ENCODE results near the gene RPL26. TPM values are rescaled to one million over a fixed set of nuclear protein-coding genes. Genes with fewer than 3 reads are reported as not detected.

The RPL26 gene
- 1,554 and 3,672 TPM in 2 replicates for total RNA-seq

DNA sequence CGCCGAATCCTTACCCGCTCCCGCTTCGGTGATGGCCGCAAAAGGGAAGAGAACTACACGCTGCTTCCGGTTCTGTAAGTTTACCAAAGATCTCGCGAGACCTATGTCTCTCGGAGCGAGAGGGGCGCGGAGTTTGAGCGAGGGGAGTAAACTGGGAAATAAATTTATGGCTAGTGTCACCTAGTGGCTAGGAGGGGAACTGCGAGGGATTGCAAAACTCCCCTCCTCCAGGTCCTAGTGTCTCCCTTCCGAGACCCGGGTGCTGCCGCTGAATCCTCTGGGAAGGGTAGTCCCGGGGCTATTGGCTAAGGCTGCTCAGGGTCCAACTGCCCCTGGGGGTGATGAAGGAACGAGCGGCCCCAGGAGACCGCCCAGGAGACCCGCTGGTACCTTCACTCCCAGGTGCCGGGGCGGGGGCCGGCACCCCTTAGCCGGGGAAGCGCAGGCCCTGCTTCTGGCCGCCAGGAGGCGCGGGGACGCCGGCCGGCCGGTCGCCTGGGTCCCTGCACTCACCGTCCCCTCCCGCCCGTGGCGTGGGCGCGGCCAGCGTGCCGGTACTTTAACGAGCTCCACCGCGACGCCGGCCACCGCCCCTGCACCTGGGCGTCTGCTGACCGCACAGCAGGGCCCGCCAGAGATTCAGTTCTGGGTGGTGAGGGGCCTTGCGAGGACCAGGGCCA lies at the start of gene RPL26:
Gene RPL26 (minus strand): TSS at position 51 of the 680 bp plus-strand sequence. CDS start 883 bp downstream, outside the sequence.

GRCh38 chr17:8397636-8398035 lies 14.6 kb upstream of the RPL26 start, which contains the start of gene RNF222:
Gene RNF222 (minus strand): TSS chr17:8397827. CDS start chr17:8393461, 4,366 bp downstream.

DNA sequence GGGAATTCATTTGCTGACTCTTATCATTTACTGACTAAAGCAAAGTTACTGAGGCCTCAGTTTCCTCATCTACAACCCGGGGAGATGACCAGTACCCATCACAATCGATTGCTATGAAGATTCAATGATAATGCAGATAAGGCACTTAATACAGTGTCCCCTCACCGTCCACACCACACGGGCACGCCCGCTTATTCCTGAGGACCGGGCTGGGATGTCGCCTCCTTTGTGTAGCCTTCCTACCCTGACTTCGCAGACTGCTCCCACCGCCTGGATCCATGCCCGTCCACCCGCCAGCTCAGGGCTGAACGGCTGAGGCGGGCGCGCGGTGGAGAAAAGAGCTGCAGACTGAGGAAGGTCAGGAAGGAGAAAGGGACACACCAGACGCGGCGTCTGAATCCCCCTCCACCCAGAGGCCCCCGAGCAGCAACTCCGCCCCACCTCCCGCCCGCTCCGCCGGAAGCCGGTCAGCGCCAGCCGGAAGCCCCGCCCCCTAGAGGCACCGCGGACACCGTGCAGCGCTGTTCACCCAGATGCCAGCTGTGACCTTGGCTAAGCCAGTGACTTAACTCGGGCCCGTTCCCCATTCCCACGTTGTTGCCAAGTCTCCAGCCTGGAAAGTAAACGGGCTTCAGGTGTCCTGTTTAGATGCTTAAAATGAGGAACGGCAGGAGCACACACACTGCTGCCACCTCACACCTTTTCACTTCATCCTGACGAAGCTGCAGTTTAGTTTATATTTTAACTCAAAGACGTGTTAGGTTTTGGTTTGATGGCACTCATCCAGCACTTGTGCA lies 6.5 kb downstream of the RPL26 start, which contains the start of gene KRABD2:
Gene KRABD2 (minus strand): TSS at position 434 of the 797 bp plus-strand sequence.

DNA sequence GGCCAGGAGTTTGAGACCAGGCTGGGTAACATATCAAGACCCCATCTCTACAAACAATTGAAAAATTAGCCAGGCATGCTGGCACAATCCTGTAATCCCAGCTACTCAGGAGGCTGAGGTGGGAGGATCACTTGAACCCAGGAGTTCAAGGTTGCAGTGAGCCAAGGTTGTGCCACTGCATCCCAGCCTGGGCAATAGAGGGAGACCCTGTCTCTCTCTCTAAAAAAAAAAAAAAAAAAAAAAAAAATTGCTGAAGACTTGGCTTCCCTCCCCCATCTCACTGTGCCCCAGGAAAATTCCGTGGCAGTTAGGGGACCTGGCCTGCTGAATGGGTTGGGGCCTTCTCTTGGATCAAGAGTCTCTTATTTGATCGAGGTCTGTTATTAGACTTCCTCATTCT lies 43.5 kb downstream of the RPL26 start, which contains the start of gene ODF4:
Gene ODF4 (plus strand): TSS at position 301 of the 400 bp plus-strand sequence. CDS start 212 bp downstream, outside the sequence.

Small RNA genes within 50 kb of the gene (small RNA-seq; reads per million reads assigned to genes)
- not detected for gene RF00265 (ENCODE audit: low replicate concordance)

Other genes with a start within 250 kb of the RPL26 start
- 6.2 and 14.2 TPM in 2 replicates for gene PER1, start 230.8 kb downstream of the RPL26 start, total RNA-seq
- 5.0 TPM in 2 replicates for gene VAMP2, start 220.2 kb downstream of the RPL26 start, total RNA-seq
- gene TMEM107, start 206.8 kb downstream of the RPL26 start, total RNA-seq: 7.7 and 23.8 TPM in 2 replicates
- gene BORCS6, start 193.0 kb downstream of the RPL26 start, total RNA-seq: 7.6 and 11.6 TPM in 2 replicates
- 2.6 and 67.6 TPM in 2 replicates for gene AURKB, start 172.6 kb downstream of the RPL26 start, total RNA-seq
- 6.3 and 9.4 TPM in 2 replicates for gene CTC1, start 135.1 kb downstream of the RPL26 start, total RNA-seq
- gene PFAS, start 133.9 kb downstream of the RPL26 start, total RNA-seq: 16.4 and 74.0 TPM in 2 replicates
- gene RANGRF, start 94.5 kb downstream of the RPL26 start, total RNA-seq: 7.4 and 16.9 TPM in 2 replicates
- gene SLC25A35, start 87.8 kb downstream of the RPL26 start, total RNA-seq: 0.66 and 1.4 TPM in 2 replicates
- gene ARHGEF15, start 73.0 kb downstream of the RPL26 start, total RNA-seq: not detected in 2 replicates
- gene ODF4, start 43.4 kb downstream of the RPL26 start, total RNA-seq: not detected in 2 replicates
- not detected in 2 replicates for gene RNF222, start 14.6 kb upstream of the RPL26 start, total RNA-seq
- 65.4 and 101 TPM in 2 replicates for gene NDEL1, start 52.7 kb upstream of the RPL26 start, total RNA-seq
- 49.8 and 120 TPM in 2 replicates for gene MYH10, start 247.5 kb upstream of the RPL26 start, total RNA-seq

All from placental pericyte (primary cell).